ENCODE data around the gene RSPRY1.

DNA sequence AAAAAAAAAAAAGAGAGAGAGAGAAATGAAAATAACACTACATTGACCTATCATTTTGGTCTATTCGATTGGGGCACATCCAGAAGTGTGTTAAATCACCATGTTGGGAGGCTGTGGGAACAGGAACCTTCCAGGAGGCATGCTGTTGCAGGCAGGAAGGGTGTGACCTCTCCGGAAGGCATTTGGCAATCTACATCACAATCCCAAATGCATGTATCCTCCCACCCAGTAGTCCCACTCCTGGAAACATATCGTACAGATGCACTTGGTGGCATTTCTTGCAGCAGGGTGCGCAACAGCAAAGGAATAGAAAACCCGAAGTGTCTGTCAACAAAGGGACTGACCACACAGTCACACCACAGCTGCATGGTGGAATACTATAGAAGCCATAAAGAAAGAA is 90.5 kb downstream of the RSPRY1 start:
- TF ChIP-seq EZH2phosphoT487 (IDR thresholded peaks at IDR 0.05): no peak
- TF ChIP-seq, protein P1, sequence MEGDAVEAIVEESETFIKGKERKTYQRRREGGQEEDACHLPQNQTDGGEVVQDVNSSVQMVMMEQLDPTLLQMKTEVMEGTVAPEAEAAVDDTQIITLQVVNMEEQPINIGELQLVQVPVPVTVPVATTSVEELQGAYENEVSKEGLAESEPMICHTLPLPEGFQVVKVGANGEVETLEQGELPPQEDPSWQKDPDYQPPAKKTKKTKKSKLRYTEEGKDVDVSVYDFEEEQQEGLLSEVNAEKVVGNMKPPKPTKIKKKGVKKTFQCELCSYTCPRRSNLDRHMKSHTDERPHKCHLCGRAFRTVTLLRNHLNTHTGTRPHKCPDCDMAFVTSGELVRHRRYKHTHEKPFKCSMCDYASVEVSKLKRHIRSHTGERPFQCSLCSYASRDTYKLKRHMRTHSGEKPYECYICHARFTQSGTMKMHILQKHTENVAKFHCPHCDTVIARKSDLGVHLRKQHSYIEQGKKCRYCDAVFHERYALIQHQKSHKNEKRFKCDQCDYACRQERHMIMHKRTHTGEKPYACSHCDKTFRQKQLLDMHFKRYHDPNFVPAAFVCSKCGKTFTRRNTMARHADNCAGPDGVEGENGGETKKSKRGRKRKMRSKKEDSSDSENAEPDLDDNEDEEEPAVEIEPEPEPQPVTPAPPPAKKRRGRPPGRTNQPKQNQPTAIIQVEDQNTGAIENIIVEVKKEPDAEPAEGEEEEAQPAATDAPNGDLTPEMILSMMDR (IDR thresholded peaks at IDR 0.05): no peak

Measured in neural progenitor cell (in vitro differentiated cells).